HepG2 (cell line): ENCODE results near the gene LTB4R2. TPM values are rescaled to one million over a fixed set of nuclear protein-coding genes. Genes with fewer than 3 reads are reported as not detected.

ENCODE experiments used
- EHMT2 ChIP-seq: fragments of 200-600 bp; sonication (generic); IDR thresholded peaks from 2 replicates; pipeline ENCODE4 v1.7.0; 2017; ENCODE audit warnings: antibody characterized with exemption, low read depth, low read length, borderline replicate concordance
- PLSCR1 ChIP-seq: sonication (generic); formaldehyde crosslinking; IDR thresholded peaks from 2 replicates; pipeline ENCODE4 v1.5.0; 2020; ENCODE audit warnings: missing genetic modification reagents, mild to moderate bottlenecking, borderline replicate concordance
- PRDM15 ChIP-seq: sonication (generic); formaldehyde crosslinking; IDR thresholded peaks from 2 replicates; pipeline ENCODE4 v1.4.0; 2020; ENCODE audit warnings: missing genetic modification reagents
- PREB ChIP-seq: sonication (generic); formaldehyde crosslinking; IDR thresholded peaks from 2 replicates; pipeline ENCODE4 v1.4.0; 2020; ENCODE audit warnings: missing genetic modification reagents
- RARA ChIP-seq: IDR thresholded peaks from 2 replicates; pipeline ENCODE4 v1.6.1; 2016; ENCODE audit warnings: missing genetic modification reagents, missing compliant biosample characterization
- SNAPC5 ChIP-seq: sonication (generic); formaldehyde crosslinking; IDR thresholded peaks from 2 replicates; pipeline ENCODE4 v1.8.1; 2023; ENCODE audit warnings: mild to moderate bottlenecking, missing genetic modification reagents, borderline replicate concordance
- SP2 ChIP-seq: sonication (generic); formaldehyde crosslinking; IDR thresholded peaks from 2 replicates; pipeline ENCODE4 v1.5.1; 2020; ENCODE audit warnings: mild to moderate bottlenecking, missing genetic modification reagents
- ZFP36L2 ChIP-seq: sonication (generic); formaldehyde crosslinking; IDR thresholded peaks from 2 replicates; pipeline ENCODE4 v1.4.0; 2020; ENCODE audit warnings: missing genetic modification reagents
- ZHX2 ChIP-seq, 2 experiments: sonication (generic) in 1 of 2; formaldehyde crosslinking in 1 of 2; IDR thresholded peaks; 2 replicates each; pipeline versions ENCODE4 v1.6.1 to v1.9.0; 2014 to 2022; ENCODE audit warnings: antibody characterized with exemption in 1 of 2, borderline replicate concordance in 1 of 2, inconsistent platforms in 1 of 2, low read depth in 1 of 2, missing genetic modification reagents in 1 of 2
- ZNF326 ChIP-seq: sonication (generic); formaldehyde crosslinking; IDR thresholded peaks from 2 replicates; pipeline ENCODE4 v1.4.0; 2020; ENCODE audit warnings: missing genetic modification reagents, borderline replicate concordance
- ZNF484 ChIP-seq: sonication (generic); formaldehyde crosslinking; IDR thresholded peaks from 2 replicates; pipeline ENCODE4 v1.5.1; 2020; ENCODE audit warnings: mild to moderate bottlenecking, low read depth, missing genetic modification reagents, borderline replicate concordance
- ZNF580 ChIP-seq: IDR thresholded peaks from 2 replicates; pipeline ENCODE4 v1.6.1; 2016; ENCODE audit warnings: low read depth, borderline replicate concordance
- ZNF652 ChIP-seq: IDR thresholded peaks from 2 replicates; pipeline ENCODE4 v1.6.1; 2016; ENCODE audit warnings: low read depth, borderline replicate concordance
- ZNF660 ChIP-seq: sonication (generic); formaldehyde crosslinking; IDR thresholded peaks from 2 replicates; pipeline ENCODE4 v1.5.1; 2020; ENCODE audit warnings: mild to moderate bottlenecking, low read depth, missing genetic modification reagents, borderline replicate concordance
- polyA plus RNA-seq, 8 experiments: library from polyadenylated mRNA; depleted of rRNA in 3 of 8; stranded (reverse) in 7 of 8; unstranded in 1 of 8; fragments of >200 nt; fragmentation: Illumina TruSeq in 4 of 8; extraction: Trizol in 4 of 8; gene quantifications; 2 replicates each; pipeline versions ENCODE4 v1.2.1 to v1.2.3, GENCODE V29; 2011 to 2016; ENCODE audit warnings: low read depth in 4 of 8, missing spikeins in 1 of 8, mixed read lengths in 1 of 8; ENCODE audit not compliant: insufficient read depth in 1 of 8
- total RNA-seq, 5 experiments: library from RNA; depleted of rRNA; stranded (reverse); fragments of >200 nt; fragmentation: Illumina TruSeq; extraction: Trizol; gene quantifications; 2 replicates each; pipeline ENCODE4 v1.2.3, GENCODE V29; 2016; ENCODE audit warnings: low read depth in 1 of 5

Gene LTB4R2
- total and polyA plus RNA-seq, 2 of the 13 experiments (the other 11 are each of a cell fraction or from before 2014, with no cell fraction given): 3.9 to 6.9 TPM

GRCh38 chr14:24315807-24316596 is 6.1 kb downstream of the LTB4R2 start (continued):
- TF ChIP-seq PREB (CRISPR knock-in tag) (peak; percentile 85), ZNF652 (CRISPR knock-in tag) (no peak), ZFP36L2 (peak; percentile 81; the same call in 1 of the 2 replicates), RARA (CRISPR knock-in tag) (peak; percentile 77), SNAPC5 (CRISPR knock-in tag) (peak; percentile 88), ZNF326 (CRISPR knock-in tag) (no peak; the same call in 1 of the 2 replicates), ZHX2 (IDR thresholded peaks at IDR 0.05; ENCODE audit: low read depth) (peak; percentile 88; the same call in 1 of the 2 replicates), ZHX2 (CRISPR knock-in tag; IDR thresholded peaks at IDR 0.05; ENCODE audit: borderline replicate concordance) (peak; percentile 99), EHMT2 (no peak), SP2 (CRISPR knock-in tag) (peak; percentile 61), ZNF580 (CRISPR knock-in tag) (peak; percentile 99), PRDM15 (CRISPR knock-in tag) (peak; percentile 84), ZNF484 (CRISPR knock-in tag) (peak; percentile 97), PLSCR1 (no peak), ZNF660 (CRISPR knock-in tag) (peak; percentile 81; the same call in 1 of the 2 replicates)
